H9 (cell line): Measurements from ENCODE around the gene LYSMD2. TPM values are rescaled to one million over a fixed set of nuclear protein-coding genes. Genes with fewer than 3 reads are reported as not detected.

Source experiments
- DNase-seq: peaks from one replicate; pipeline ENCODE4 v3.0.0-alpha.2; 2017
- H2AFZ ChIP-seq: one replicate; pipeline ENCODE4 v1.6.1; 2013; ENCODE audit warnings: mild to moderate bottlenecking, low read length, control low read depth, moderate library complexity
- H2AK5ac ChIP-seq: 2 replicates; pipeline ENCODE4 v1.6.1; 2013; ENCODE audit warnings: low read length, control low read depth, mixed read lengths; ENCODE audit not compliant: insufficient read length
- H2BK120ac ChIP-seq: one replicate; pipeline ENCODE4 v1.6.1; 2013; ENCODE audit warnings: low read depth, mild to moderate bottlenecking, low read length, control low read depth, inconsistent platforms; ENCODE audit not compliant: poor library complexity, severe bottlenecking
- H2BK12ac ChIP-seq: 2 replicates; pipeline ENCODE4 v1.6.1; 2013; ENCODE audit warnings: low read length, control low read depth, mixed read lengths, low read depth; ENCODE audit not compliant: insufficient read length
- H2BK15ac ChIP-seq: 2 replicates; pipeline ENCODE4 v1.6.1; 2013; ENCODE audit warnings: low read depth, low read length, control low read depth
- H2BK20ac ChIP-seq: one replicate; pipeline ENCODE4 v1.6.1; 2013; ENCODE audit warnings: low read depth, mild to moderate bottlenecking, low read length, control low read depth, inconsistent platforms; ENCODE audit not compliant: poor library complexity, severe bottlenecking
- H2BK5ac ChIP-seq: 2 replicates; pipeline ENCODE4 v1.6.1; 2013; ENCODE audit warnings: low read length, control low read depth, mixed read lengths; ENCODE audit not compliant: insufficient read length
- H3K14ac ChIP-seq: 2 replicates; pipeline ENCODE4 v1.6.1; 2013; ENCODE audit warnings: low read length, control low read depth; ENCODE audit not compliant: insufficient read depth
- H3K18ac ChIP-seq: 2 replicates; pipeline ENCODE4 v1.6.1; 2013; ENCODE audit warnings: low read depth, mild to moderate bottlenecking, mixed read lengths, low read length, control low read depth; ENCODE audit not compliant: insufficient read length
- H3K23ac ChIP-seq: 2 replicates; pipeline ENCODE4 v1.6.1; 2013; ENCODE audit warnings: low read length, control low read depth, mixed read lengths, low read depth; ENCODE audit not compliant: insufficient read length
- H3K23me2 ChIP-seq: 2 replicates; pipeline ENCODE4 v1.6.1; 2013; ENCODE audit warnings: low read depth, mild to moderate bottlenecking, mixed read lengths, low read length, control low read depth; ENCODE audit not compliant: insufficient read length, poor library complexity, severe bottlenecking
- H3K27ac ChIP-seq: 2 replicates; pipeline ENCODE4 v1.5.1; 2013; ENCODE audit warnings: low read length, control low read depth, mixed read lengths, low read depth; ENCODE audit not compliant: insufficient read length
- H3K27me3 ChIP-seq: 2 replicates; pipeline ENCODE4 v1.6.1; 2013; ENCODE audit warnings: low read length, control low read depth, inconsistent platforms; ENCODE audit not compliant: insufficient read depth
- H3K4ac ChIP-seq: 2 replicates; pipeline ENCODE4 v1.6.1; 2013; ENCODE audit warnings: low read depth, mild to moderate bottlenecking, control low read depth, inconsistent platforms, low read length, moderate library complexity
- H3K4me1 ChIP-seq: 2 replicates; pipeline ENCODE4 v1.6.1; 2013; ENCODE audit warnings: low read length, control low read depth, inconsistent platforms; ENCODE audit not compliant: insufficient read depth
- H3K4me2 ChIP-seq: 2 replicates; pipeline ENCODE4 v1.6.1; 2013; ENCODE audit warnings: low read length, control low read depth, mixed read lengths; ENCODE audit not compliant: insufficient read length, insufficient read depth
- H3K56ac ChIP-seq: 2 replicates; pipeline ENCODE4 v1.6.1; 2013; ENCODE audit warnings: low read depth, mild to moderate bottlenecking, mixed read lengths, low read length, control low read depth; ENCODE audit not compliant: insufficient read length
- H3K79me1 ChIP-seq: 2 replicates; pipeline ENCODE4 v1.6.1; 2013; ENCODE audit warnings: low read depth, mild to moderate bottlenecking, moderate library complexity, low read length, control low read depth, inconsistent platforms; ENCODE audit not compliant: insufficient read depth, poor library complexity, severe bottlenecking
- H3K79me2 ChIP-seq: 2 replicates; pipeline ENCODE4 v1.6.1; 2013; ENCODE audit warnings: low read length, control low read depth, inconsistent platforms; ENCODE audit not compliant: insufficient read depth
- H3K9ac ChIP-seq: 2 replicates; pipeline ENCODE4 v1.6.1; 2013; ENCODE audit warnings: low read length, control low read depth, mixed read lengths; ENCODE audit not compliant: insufficient read length; ENCODE audit errors: extremely low read depth
- H3K9me3 ChIP-seq: one replicate; pipeline ENCODE4 v1.6.1; 2013; ENCODE audit warnings: low read depth, low read length, inconsistent platforms; ENCODE audit not compliant: control insufficient read depth
- H3T11ph ChIP-seq: one replicate; pipeline ENCODE4 v1.6.1; 2013; ENCODE audit warnings: mild to moderate bottlenecking, low read length, control low read depth, inconsistent platforms
- H4K20me1 ChIP-seq: one replicate; pipeline ENCODE4 v1.6.1; 2013; ENCODE audit not compliant: control insufficient read depth, insufficient read length, insufficient read depth
- H4K5ac ChIP-seq: 2 replicates; pipeline ENCODE4 v1.6.1; 2013; ENCODE audit warnings: low read depth, mild to moderate bottlenecking, mixed read lengths, low read length, control low read depth; ENCODE audit not compliant: insufficient read length
- H4K8ac ChIP-seq: replicated peaks from 2 replicates; pipeline ENCODE4 v1.6.1; 2013; ENCODE audit warnings: low read length, control low read depth, mixed read lengths, low read depth; ENCODE audit not compliant: insufficient read length
- H4K91ac ChIP-seq: 2 replicates; pipeline ENCODE4 v1.6.1; 2013; ENCODE audit warnings: low read depth, mild to moderate bottlenecking, moderate library complexity, mixed read lengths, low read length, control low read depth; ENCODE audit not compliant: insufficient read length
- H3K27ac Mint-ChIP-seq, 3 experiments: 2 replicates in 2 of 3; 3 replicates in 1 of 3; pipeline ENCODE4 v1.8.0; 2020 to 2021; ENCODE audit warnings: mixed read lengths in 3 of 3, mild to moderate bottlenecking in 1 of 3, moderate library complexity in 1 of 3
- H3K27me3 Mint-ChIP-seq: 2 replicates; pipeline ENCODE4 v1.8.0; 2021; ENCODE audit warnings: low read depth, mild to moderate bottlenecking, moderate library complexity, mixed read lengths
- H3K36me3 Mint-ChIP-seq, 3 experiments: 2 replicates in 2 of 3; 3 replicates in 1 of 3; pipeline ENCODE4 v1.8.0; 2020 to 2021; ENCODE audit warnings: low read depth in 3 of 3, mixed read lengths in 3 of 3; ENCODE audit not compliant: insufficient read depth in 1 of 3
- H3K4me1 Mint-ChIP-seq, 2 experiments: 2 replicates each; pipeline ENCODE4 v1.8.0; 2020; ENCODE audit warnings: mixed read lengths in 2 of 2
- H3K4me3 Mint-ChIP-seq, 2 experiments: 2 replicates in 1 of 2; 3 replicates in 1 of 2; pipeline ENCODE4 v1.8.0; 2020 to 2021; ENCODE audit warnings: mild to moderate bottlenecking in 2 of 2, mixed read lengths in 2 of 2, moderate library complexity in 1 of 2
- H3K9me3 Mint-ChIP-seq, 2 experiments: 2 replicates in 1 of 2; 3 replicates in 1 of 2; pipeline ENCODE4 v1.8.0; 2020; ENCODE audit warnings: mild to moderate bottlenecking in 2 of 2, mixed read lengths in 2 of 2, moderate library complexity in 1 of 2
- WGBS: extraction: QIAGEN DNeasy Blood & Tissue Kit; methylation state at CpG from one replicate; pipeline ENCODE4 v1.1.7; 2013; ENCODE audit warnings: missing lambda C conversion rate, low lambda C conversion rate, mixed read lengths; ENCODE audit not compliant: insufficient read length; ENCODE audit errors: extremely low coverage; 5-methylcytosine and 5-hydroxymethylcytosine counted together
- total RNA-seq: library from RNA; stranded (reverse); gene quantifications from 2 replicates; pipeline ENCODE4 v1.2.1, GENCODE V29; 2021
- TF ChIP-seq, protein P1 (sequence below): fragments of 200-600 bp; sonication (generic); conservative IDR thresholded peaks from 3 replicates; pipeline ENCODE4 v1.8.0; 2021; ENCODE audit warnings: antibody characterized with exemption, mild to moderate bottlenecking

The LYSMD2 gene
- total RNA-seq, 1 experiment from 2014 or later = 3.9 TPM

DNA sequence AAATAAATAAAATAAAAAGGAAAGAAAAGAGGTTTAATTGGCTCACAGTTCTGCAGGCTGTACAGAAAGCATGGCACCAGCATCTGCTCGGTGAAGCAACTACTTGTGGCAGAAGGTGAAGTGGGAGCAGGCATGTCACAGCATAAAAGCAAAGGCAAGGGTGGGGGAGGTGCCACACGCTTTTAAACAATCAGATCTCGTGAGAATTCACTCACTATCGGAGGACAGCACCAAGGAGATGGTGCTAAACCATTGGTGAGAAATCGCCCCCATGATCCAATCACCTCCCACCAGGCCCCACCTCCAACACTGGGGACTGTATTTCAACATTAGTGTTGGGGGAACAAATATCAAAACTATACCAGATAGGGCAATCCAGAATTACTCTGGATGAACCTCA is 40.9 kb downstream of the LYSMD2 start:
- H2BK20ac ChIP-seq = no peak overlapping the region
- no peak overlapping the region for H3K27ac ChIP-seq
- H2BK5ac ChIP-seq = no peak overlapping the region
- H4K8ac ChIP-seq = no peak overlapping the region
- no peaks in the 10 kb centered on the region for H3K27me3 ChIP-seq
- H3K23ac ChIP-seq = no peak overlapping the region
- H2AK5ac ChIP-seq = no peak overlapping the region
- no CpG with 5 or more reads among the region's 5 CpGs for WGBS
- Mint-ChIP-seq H3K4me3 (no peak overlapping the region; a peak in 1 of 5 replicates), H3K27ac (0 out of 7 replicates have a peak overlapping the region, but pooled peaks of 1 of the 3 experiments have one; percentile 34), H3K27me3 (no peaks in the 10 kb centered on the region), H3K9me3 (no peaks in the 10 kb centered on the region), H3K36me3 (peaks cover 7 to 19% (median 17%) of the 10 kb centered on the region in 3 experiments; a peak in 5 of 7 replicates), H3K4me1 (no peaks in the 10 kb centered on the region)
- H4K20me1 ChIP-seq = no peaks in the 10 kb centered on the region
- no peaks in the 10 kb centered on the region for H3K23me2 ChIP-seq
- H2AFZ ChIP-seq = no peak overlapping the region
- no peak for DNase-seq
- no peak overlapping the region for H4K5ac ChIP-seq
- no peak overlapping the region for H3K9ac ChIP-seq
- no peak overlapping the region for H3K14ac ChIP-seq
- no peak overlapping the region; the same call in 1 of the 2 replicates for H2BK15ac ChIP-seq
- H3K4me1 ChIP-seq = no peaks in the 10 kb centered on the region
- no peaks in the 10 kb centered on the region for H3K79me2 ChIP-seq
- no peak overlapping the region for H2BK120ac ChIP-seq
- H3K4me2 ChIP-seq = no peak overlapping the region
- no peak overlapping the region for H2BK12ac ChIP-seq
- H3K9me3 ChIP-seq = no peaks in the 10 kb centered on the region
- H3K18ac ChIP-seq = no peak overlapping the region
- no peaks in the 10 kb centered on the region for H3K79me1 ChIP-seq
- no peak overlapping the region for H3K56ac ChIP-seq
- H3T11ph ChIP-seq = no peak overlapping the region
- H3K4ac ChIP-seq = no peak overlapping the region
- H4K91ac ChIP-seq = no peak overlapping the region
- TF ChIP-seq, protein P1, sequence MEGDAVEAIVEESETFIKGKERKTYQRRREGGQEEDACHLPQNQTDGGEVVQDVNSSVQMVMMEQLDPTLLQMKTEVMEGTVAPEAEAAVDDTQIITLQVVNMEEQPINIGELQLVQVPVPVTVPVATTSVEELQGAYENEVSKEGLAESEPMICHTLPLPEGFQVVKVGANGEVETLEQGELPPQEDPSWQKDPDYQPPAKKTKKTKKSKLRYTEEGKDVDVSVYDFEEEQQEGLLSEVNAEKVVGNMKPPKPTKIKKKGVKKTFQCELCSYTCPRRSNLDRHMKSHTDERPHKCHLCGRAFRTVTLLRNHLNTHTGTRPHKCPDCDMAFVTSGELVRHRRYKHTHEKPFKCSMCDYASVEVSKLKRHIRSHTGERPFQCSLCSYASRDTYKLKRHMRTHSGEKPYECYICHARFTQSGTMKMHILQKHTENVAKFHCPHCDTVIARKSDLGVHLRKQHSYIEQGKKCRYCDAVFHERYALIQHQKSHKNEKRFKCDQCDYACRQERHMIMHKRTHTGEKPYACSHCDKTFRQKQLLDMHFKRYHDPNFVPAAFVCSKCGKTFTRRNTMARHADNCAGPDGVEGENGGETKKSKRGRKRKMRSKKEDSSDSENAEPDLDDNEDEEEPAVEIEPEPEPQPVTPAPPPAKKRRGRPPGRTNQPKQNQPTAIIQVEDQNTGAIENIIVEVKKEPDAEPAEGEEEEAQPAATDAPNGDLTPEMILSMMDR = no peak
